Osteoblast (primary cell): Measurements from ENCODE around the gene ZSWIM7. TPM values are rescaled to one million over a fixed set of nuclear protein-coding genes. Genes with fewer than 3 reads are reported as not detected.

ENCODE experiments used
- DNase-seq: peaks from one replicate; pipeline ENCODE4 v3.0.0; 2011; ENCODE audit warnings: low spot score, mixed read lengths; ENCODE audit not compliant: insufficient read length; ENCODE audit errors: missing footprints
- H2AFZ ChIP-seq: 2 replicates; pipeline ENCODE4 v1.6.0; 2011; ENCODE audit warnings: mild to moderate bottlenecking, low read length
- H3K27ac ChIP-seq: 2 replicates; pipeline ENCODE4 v1.5.1; 2011; ENCODE audit warnings: mild to moderate bottlenecking, low read depth, low read length, moderate library complexity
- H3K27me3 ChIP-seq: 2 replicates; pipeline ENCODE4 v1.6.0; 2012; ENCODE audit warnings: mild to moderate bottlenecking, control low read depth, inconsistent platforms, low read length, moderate library complexity; ENCODE audit not compliant: insufficient read depth
- H3K36me3 ChIP-seq: 2 replicates; pipeline ENCODE4 v1.5.1; 2011; ENCODE audit warnings: mild to moderate bottlenecking, low read length, control low read depth, moderate library complexity; ENCODE audit not compliant: insufficient read depth
- H3K4me1 ChIP-seq: 2 replicates; pipeline ENCODE4 v1.5.1; 2011; ENCODE audit warnings: mild to moderate bottlenecking, low read length, control low read depth, moderate library complexity; ENCODE audit not compliant: insufficient read depth
- H3K4me2 ChIP-seq: 2 replicates; pipeline ENCODE4 v1.6.0; 2011; ENCODE audit warnings: mild to moderate bottlenecking, low read length; ENCODE audit not compliant: insufficient read depth
- H3K4me3 ChIP-seq: fragments of 200-600 bp; sonication (generic); 3 replicates; pipeline ENCODE4 v1.5.1; 2012; ENCODE audit warnings: mild to moderate bottlenecking, low read length, inconsistent platforms; ENCODE audit not compliant: insufficient read depth
- H3K79me2 ChIP-seq: 2 replicates; pipeline ENCODE4 v1.6.0; 2012; ENCODE audit warnings: mild to moderate bottlenecking, low read length, control low read depth, inconsistent platforms; ENCODE audit not compliant: insufficient read depth
- H3K9me3 ChIP-seq: 2 replicates; pipeline ENCODE4 v1.5.1; 2011; ENCODE audit warnings: low read depth, low read length, control low read depth
- H4K20me1 ChIP-seq: 2 replicates; pipeline ENCODE4 v1.6.0; 2012; ENCODE audit warnings: mild to moderate bottlenecking, low read length, control low read depth; ENCODE audit not compliant: insufficient read depth
- total RNA-seq: library from RNA; depleted of rRNA; stranded (reverse); fragments of >200 nt; gene quantifications from 2 replicates; pipeline ENCODE4 v1.2.3, GENCODE V29; 2012
- TF ChIP-seq, protein P1 (sequence below): IDR thresholded peaks from 2 replicates; pipeline ENCODE4 v1.5.1; 2011; ENCODE audit warnings: mild to moderate bottlenecking, low read depth, low read length, moderate library complexity; ENCODE audit errors: extremely low read depth

The ZSWIM7 gene
- total RNA-seq, 1 donor = 11.6 TPM

DNA sequence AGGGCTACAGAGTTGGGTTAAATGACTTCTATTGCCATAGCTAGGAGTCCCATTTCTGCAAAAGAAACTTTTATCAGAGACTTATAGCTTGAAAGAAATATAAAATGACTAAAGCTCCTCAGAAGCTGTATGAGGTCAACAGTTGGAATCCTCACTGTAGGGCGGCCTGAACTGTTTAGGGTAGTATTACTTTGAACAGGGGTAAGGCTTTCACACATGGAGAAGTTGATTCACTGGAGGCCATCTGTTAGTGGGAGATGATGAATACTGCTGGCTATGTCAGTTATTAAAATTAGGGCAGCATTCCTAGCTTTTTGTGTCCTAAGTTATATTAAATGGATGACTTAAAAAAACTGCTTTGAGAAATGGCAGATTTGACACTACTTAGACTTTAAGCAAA lies 6.1 kb upstream of the ZSWIM7 start:
- Histone ChIP-seq H3K4me2 (no peak overlapping the region), H3K9me3 (no peaks in the 10 kb centered on the region), H3K27me3 (no peaks in the 10 kb centered on the region), H3K4me1 (peaks cover 9% of the 10 kb centered on the region), H3K79me2 (peaks cover 28% of the 10 kb centered on the region), H3K27ac (no peak overlapping the region), H2AFZ (no peak overlapping the region), H3K36me3 (peaks cover 83% of the 10 kb centered on the region), H4K20me1 (peaks cover 10% of the 10 kb centered on the region), H3K4me3 (no peak overlapping the region)
- DNase-seq = peak; percentile 65
- TF ChIP-seq, protein P1, sequence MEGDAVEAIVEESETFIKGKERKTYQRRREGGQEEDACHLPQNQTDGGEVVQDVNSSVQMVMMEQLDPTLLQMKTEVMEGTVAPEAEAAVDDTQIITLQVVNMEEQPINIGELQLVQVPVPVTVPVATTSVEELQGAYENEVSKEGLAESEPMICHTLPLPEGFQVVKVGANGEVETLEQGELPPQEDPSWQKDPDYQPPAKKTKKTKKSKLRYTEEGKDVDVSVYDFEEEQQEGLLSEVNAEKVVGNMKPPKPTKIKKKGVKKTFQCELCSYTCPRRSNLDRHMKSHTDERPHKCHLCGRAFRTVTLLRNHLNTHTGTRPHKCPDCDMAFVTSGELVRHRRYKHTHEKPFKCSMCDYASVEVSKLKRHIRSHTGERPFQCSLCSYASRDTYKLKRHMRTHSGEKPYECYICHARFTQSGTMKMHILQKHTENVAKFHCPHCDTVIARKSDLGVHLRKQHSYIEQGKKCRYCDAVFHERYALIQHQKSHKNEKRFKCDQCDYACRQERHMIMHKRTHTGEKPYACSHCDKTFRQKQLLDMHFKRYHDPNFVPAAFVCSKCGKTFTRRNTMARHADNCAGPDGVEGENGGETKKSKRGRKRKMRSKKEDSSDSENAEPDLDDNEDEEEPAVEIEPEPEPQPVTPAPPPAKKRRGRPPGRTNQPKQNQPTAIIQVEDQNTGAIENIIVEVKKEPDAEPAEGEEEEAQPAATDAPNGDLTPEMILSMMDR = no peak

DNA sequence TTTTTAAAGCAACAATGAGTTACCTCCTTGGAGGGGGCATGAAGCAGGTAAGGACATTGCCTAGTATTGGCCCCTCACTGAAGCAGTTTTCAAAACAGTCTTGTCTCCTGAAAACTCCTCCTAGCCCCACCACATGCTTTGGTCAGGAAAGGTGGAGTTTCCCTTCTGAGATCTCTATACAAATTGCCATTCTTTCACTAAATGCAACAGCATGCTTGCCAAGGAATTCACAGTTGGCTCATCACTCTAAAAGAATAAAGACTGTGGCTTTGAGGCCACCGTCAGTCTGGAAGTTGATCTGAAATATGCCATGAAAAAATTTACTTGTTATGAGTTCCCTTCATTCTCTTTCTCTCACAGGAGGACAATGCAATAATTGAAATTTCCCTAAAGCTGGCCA lies 4.3 kb upstream of the ZSWIM7 start:
- no peak for DNase-seq
- no peak overlapping the region for H3K27ac ChIP-seq
- H3K4me2 ChIP-seq = no peak overlapping the region
- TF ChIP-seq, protein P1 = no peak
- H3K27me3 ChIP-seq = no peaks in the 10 kb centered on the region
- peaks cover 11% of the 10 kb centered on the region for H4K20me1 ChIP-seq
- peaks cover 73% of the 10 kb centered on the region for H3K36me3 ChIP-seq
- no peak overlapping the region for H2AFZ ChIP-seq
- H3K9me3 ChIP-seq = no peaks in the 10 kb centered on the region
- peaks cover 15% of the 10 kb centered on the region for H3K4me1 ChIP-seq
- H3K79me2 ChIP-seq = peaks cover 36% of the 10 kb centered on the region
- no peak overlapping the region for H3K4me3 ChIP-seq

DNA sequence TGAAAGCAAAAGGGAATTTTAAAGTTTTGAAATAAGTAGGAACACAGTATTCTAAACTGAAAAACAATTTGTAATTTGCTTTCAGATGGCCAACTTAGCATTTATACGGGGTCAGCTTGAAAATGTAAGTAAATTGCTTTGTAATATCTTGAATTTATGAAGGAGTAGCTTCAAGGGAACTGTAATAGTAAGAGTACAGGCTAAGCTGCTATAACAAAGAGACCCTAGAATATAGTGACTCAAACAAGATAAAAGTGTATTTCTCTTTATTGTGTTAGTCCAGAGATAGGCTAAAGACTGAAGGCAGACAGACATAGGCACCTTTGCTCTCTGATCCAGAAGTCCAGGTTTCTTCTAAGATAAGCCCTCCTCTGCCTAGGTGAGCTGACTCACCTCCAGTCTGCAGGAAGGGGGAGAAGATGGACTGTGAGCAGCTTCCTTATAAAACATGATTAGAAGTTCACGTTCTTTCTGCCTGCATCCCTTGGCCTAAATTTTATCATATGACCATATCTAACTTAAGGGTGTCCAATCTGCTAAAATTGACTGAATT lies 3.3 kb upstream of the ZSWIM7 start:
- Histone ChIP-seq H4K20me1 (peaks cover 11% of the 10 kb centered on the region), H3K27me3 (no peaks in the 10 kb centered on the region), H3K79me2 (peaks cover 37% of the 10 kb centered on the region), H3K9me3 (no peaks in the 10 kb centered on the region), H3K4me1 (peaks cover 19% of the 10 kb centered on the region), H3K36me3 (peaks cover 63% of the 10 kb centered on the region), H3K27ac (no peak overlapping the region), H3K4me3 (no peak overlapping the region), H2AFZ (no peak overlapping the region), H3K4me2 (no peak overlapping the region)
- TF ChIP-seq, protein P1 = no peak
- DNase-seq = no peak

DNA sequence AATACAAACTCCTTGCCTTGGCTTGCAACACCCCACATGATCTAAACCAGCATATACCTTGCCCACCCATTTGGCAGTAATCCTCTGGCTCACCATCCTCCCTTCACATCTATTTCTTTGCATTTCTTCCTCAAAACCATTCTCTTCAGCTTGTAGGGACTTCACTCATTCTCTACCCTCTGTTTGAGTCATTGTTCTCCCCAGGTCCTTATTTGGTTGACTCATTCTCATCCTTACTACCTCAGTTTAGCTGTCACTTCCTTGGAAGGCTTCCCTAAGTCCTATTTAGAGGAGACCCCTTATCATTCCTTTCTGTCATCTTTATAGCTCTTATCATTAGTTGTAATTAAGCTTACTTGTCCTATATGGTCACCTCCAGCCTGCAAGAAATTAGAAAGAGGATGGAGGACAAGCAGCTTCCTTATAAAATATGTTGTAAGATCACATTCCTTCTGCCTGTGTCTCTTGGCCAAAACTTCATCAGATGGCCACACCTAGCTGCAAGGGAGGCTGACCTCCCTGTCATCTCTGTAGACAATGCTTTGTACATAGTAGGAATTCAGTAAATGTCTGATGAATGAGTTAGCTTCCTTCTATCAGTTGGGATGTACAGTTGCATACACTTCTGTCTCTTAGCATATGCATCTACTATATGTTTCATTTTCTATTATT lies 1.9 kb upstream of the ZSWIM7 start:
- no peaks in the 10 kb centered on the region for H3K9me3 ChIP-seq
- TF ChIP-seq, protein P1 = no peak
- peak overlapping the region; percentile 97 for H3K4me2 ChIP-seq
- H3K4me3 ChIP-seq = peak overlapping the region; percentile 84
- H3K27me3 ChIP-seq = no peaks in the 10 kb centered on the region
- peak; percentile 44 for DNase-seq
- H4K20me1 ChIP-seq = peaks cover 11% of the 10 kb centered on the region
- peaks cover 19% of the 10 kb centered on the region for H3K4me1 ChIP-seq
- no peak overlapping the region for H2AFZ ChIP-seq
- peaks cover 40% of the 10 kb centered on the region for H3K79me2 ChIP-seq
- H3K27ac ChIP-seq = peak overlapping the region; percentile 96
- H3K36me3 ChIP-seq = peaks cover 49% of the 10 kb centered on the region
